Measurements from ENCODE around the gene KIT.

The KIT gene

DNA sequence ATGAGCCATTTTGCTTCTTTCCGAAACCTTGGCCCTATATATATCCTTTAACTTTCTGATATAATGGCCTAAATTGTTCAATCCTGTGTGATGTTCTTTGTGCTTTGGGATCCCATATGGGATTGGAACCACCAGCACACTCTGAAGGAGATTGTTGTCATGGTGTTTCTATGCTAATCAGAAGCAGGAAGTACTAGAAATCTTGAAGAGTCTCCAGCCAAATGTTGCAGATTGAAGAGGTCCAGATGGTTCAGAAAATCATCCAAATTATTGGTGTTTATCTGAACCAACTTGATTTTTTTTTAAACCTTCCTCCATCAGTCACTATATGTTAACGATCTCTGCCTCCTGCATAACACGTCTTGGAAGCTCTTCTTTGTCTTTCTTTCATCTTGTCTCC lies 72.8 kb downstream of the KIT start:
- DNase-seq (ENCODE audit: insufficient read length) (no peak), FAIRE-seq (no peak)
- no peak for TF ChIP-seq POLR2AphosphoS5 (IDR thresholded peaks at IDR 0.05; ENCODE audit: low read depth, low read length)
- no peak for TF ChIP-seq TAF1 (IDR thresholded peaks at IDR 0.05; ENCODE audit: borderline replicate concordance, low read depth, low read length)
- TF ChIP-seq POLR2A (IDR thresholded peaks at IDR 0.05; ENCODE audit: low read depth, low read length), result no peak

DNA sequence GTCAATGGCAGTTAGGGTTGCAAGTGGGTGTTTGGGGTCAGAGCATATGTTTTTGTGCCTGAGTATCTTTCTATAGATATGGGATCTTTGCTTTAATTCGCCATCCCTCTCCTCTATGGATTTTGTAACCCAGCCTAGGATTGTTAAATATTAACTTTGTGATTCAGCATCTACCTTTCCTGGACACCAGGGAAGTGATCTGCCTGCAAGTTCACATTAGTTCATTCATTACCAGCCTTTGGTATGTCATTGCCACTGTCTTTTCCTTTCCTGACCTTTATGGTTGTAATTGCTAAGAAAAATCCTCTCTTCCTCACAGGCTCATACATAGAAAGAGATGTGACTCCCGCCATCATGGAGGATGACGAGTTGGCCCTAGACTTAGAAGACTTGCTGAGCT lies 73.8 kb downstream of the KIT start:
- TF ChIP-seq TAF1 (IDR thresholded peaks at IDR 0.05; ENCODE audit: borderline replicate concordance, low read depth, low read length) (no peak), POLR2AphosphoS5 (IDR thresholded peaks at IDR 0.05; ENCODE audit: low read depth, low read length) (no peak), POLR2A (IDR thresholded peaks at IDR 0.05; ENCODE audit: low read depth, low read length) (no peak)
- FAIRE-seq, result no peak
- DNase-seq (ENCODE audit: insufficient read length), result no peak

DNA sequence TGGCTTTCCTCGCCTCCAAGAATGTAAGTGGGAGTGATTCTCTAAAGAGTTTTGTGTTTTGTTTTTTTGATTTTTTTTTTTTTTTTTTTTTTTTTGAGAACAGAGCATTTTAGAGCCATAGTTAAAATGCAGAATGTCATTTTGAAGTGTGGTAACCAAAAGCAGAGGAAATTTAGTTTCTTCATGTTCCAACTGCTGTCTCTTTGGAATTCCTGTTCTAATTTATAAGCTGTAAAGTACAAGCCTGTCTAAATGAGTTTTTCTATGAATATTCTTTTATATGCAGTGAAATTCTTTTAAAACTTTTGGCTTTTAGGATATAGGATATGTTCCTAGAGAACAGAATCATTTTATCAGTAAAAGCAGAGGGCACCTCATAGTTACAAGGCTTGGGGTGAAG lies 74.2 kb downstream of the KIT start:
- TF ChIP-seq POLR2AphosphoS5 (IDR thresholded peaks at IDR 0.05; ENCODE audit: low read depth, low read length), result no peak
- TF ChIP-seq TAF1 (IDR thresholded peaks at IDR 0.05; ENCODE audit: borderline replicate concordance, low read depth, low read length), result no peak
- TF ChIP-seq POLR2A (IDR thresholded peaks at IDR 0.05; ENCODE audit: low read depth, low read length), result no peak
- no peak for FAIRE-seq
- no peak for DNase-seq (ENCODE audit: insufficient read length)

DNA sequence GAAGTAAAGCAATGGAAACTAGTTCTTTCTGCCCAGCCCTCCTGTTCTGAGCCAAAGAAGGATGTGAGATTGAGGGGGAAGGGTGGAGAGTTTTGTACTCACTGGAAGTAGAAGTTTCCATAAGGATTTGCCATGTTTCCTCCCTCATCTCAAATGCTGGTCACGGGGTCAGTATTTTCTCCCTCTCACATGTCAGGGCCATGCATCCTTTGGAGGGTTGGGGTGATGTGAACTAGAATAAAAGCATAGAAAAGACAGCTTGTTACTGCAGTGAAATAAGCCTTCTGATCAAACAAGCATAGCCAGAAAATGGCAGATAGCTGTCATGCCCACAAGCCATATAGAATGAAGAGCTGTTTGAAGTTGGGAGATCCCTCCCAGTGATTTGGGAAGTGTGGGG lies 79.7 kb downstream of the KIT start:
- DNase-seq (ENCODE audit: insufficient read length), result no peak
- no peak for FAIRE-seq
- TF ChIP-seq TAF1 (IDR thresholded peaks at IDR 0.05; ENCODE audit: borderline replicate concordance, low read depth, low read length) (no peak), POLR2AphosphoS5 (IDR thresholded peaks at IDR 0.05; ENCODE audit: low read depth, low read length) (no peak), POLR2A (IDR thresholded peaks at IDR 0.05; ENCODE audit: low read depth, low read length) (no peak)

DNA sequence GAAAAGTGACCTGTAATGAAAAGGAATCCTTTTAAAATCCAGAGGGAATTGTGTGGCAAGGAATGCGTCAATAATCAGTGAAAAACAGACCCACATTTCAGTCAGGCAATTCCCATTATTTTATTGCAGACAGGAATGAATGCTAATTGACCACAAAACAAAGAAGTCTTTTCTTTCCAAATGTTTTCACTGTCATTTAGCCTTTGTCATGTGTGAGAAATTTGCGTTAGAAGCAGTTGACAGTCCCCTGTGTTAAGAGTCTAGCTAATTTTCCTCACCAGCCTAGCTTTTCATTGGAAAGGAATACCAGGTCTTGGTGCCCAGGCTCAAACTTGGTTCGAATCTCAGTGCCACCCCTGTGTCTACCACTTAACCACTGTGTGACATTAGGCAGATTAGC lies 83.4 kb downstream of the KIT start:
- TF ChIP-seq POLR2A (IDR thresholded peaks at IDR 0.05; ENCODE audit: low read depth, low read length), result no peak
- TF ChIP-seq POLR2AphosphoS5 (IDR thresholded peaks at IDR 0.05; ENCODE audit: low read depth, low read length), result no peak
- TF ChIP-seq TAF1 (IDR thresholded peaks at IDR 0.05; ENCODE audit: borderline replicate concordance, low read depth, low read length), result no peak
- FAIRE-seq (no peak), DNase-seq (ENCODE audit: insufficient read length) (no peak)

DNA sequence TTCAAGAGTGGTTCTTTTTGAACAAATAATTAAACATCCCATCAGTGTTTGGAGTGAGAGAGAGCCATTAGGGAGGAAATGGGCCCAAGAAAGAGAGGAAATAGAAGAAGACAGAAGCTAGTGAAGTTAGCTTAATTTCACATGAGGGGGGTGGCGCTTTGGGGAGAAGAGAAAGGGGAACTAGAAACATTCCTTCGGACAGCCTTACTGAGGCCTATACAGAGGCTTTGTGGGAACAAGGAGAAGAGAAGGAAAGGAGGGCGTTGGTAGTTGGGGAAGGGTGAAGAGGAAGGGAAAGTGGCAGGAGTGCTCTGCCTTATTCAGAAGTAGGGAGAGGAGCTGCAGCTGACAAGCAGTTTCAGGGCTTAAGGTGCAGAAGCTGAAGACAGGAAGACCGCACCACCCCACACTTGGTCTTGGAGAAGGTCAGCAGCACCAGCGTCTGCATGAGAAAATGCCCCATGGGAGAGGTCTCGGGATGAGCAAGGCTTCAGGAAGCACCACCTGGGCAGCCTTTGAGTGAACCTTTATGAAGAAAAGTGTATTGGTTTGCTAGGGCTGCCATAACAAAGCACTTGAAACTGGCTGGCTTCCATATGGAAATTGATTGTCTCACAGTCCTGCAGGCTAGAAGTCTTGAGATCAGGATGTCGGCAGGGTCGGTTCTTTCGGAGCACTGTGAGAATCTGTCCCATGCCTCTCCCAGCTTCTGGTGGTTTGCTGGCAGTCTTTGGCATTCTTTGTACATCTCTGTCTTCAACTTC lies 85.1 kb downstream of the KIT start:
- no peak for DNase-seq (ENCODE audit: insufficient read length)
- FAIRE-seq, result no peak
- TF ChIP-seq POLR2AphosphoS5 (IDR thresholded peaks at IDR 0.05; ENCODE audit: low read depth, low read length), result no peak
- TF ChIP-seq TAF1 (IDR thresholded peaks at IDR 0.05; ENCODE audit: borderline replicate concordance, low read depth, low read length), result no peak
- TF ChIP-seq POLR2A (IDR thresholded peaks at IDR 0.05; ENCODE audit: low read depth, low read length), result no peak

DNA sequence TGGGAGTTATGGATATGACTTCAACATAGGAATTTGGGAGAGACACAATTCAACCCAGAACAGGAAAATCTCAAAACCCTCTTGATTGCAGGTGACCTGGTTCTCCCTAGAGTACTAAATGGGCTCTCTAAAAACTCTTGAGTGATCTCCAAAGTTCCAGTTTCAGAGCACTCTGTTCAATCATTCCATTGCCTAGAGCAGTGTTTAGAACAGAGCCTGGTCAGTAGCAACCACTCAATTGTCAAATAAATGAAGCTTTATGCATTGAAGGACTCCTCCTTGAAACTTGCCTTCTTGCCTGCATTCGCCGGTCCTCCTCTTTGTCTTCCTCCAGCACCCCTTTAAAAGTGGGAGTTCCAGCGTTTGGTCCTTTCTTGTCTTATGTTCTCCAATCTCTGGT lies 85.8 kb downstream of the KIT start:
- DNase-seq (ENCODE audit: insufficient read length) (no peak), FAIRE-seq (no peak)
- no peak for TF ChIP-seq POLR2A (IDR thresholded peaks at IDR 0.05; ENCODE audit: low read depth, low read length)
- no peak for TF ChIP-seq TAF1 (IDR thresholded peaks at IDR 0.05; ENCODE audit: borderline replicate concordance, low read depth, low read length)
- no peak for TF ChIP-seq POLR2AphosphoS5 (IDR thresholded peaks at IDR 0.05; ENCODE audit: low read depth, low read length)

DNA sequence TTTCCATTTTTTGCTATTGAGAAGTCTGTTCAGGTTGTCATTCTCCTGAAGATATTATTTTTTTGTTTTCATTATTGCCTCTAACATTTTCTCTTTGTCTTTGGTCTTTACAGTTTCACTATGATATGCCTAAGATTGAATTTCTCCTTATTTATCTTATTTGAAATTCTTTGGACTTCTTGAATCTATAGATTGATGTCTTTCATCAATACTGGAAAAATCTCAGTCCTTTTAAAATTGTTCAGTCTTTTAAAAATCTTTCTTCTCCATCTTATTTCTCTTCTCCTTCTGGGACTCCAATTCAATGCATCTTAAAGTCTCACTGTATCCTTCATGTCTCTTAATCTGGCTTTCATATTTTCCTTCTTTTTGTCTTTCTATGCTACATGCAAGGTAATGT lies 86.7 kb downstream of the KIT start:
- DNase-seq (ENCODE audit: insufficient read length) (no peak), FAIRE-seq (no peak)
- TF ChIP-seq TAF1 (IDR thresholded peaks at IDR 0.05; ENCODE audit: borderline replicate concordance, low read depth, low read length), result no peak
- TF ChIP-seq POLR2AphosphoS5 (IDR thresholded peaks at IDR 0.05; ENCODE audit: low read depth, low read length), result no peak
- no peak for TF ChIP-seq POLR2A (IDR thresholded peaks at IDR 0.05; ENCODE audit: low read depth, low read length)

DNA sequence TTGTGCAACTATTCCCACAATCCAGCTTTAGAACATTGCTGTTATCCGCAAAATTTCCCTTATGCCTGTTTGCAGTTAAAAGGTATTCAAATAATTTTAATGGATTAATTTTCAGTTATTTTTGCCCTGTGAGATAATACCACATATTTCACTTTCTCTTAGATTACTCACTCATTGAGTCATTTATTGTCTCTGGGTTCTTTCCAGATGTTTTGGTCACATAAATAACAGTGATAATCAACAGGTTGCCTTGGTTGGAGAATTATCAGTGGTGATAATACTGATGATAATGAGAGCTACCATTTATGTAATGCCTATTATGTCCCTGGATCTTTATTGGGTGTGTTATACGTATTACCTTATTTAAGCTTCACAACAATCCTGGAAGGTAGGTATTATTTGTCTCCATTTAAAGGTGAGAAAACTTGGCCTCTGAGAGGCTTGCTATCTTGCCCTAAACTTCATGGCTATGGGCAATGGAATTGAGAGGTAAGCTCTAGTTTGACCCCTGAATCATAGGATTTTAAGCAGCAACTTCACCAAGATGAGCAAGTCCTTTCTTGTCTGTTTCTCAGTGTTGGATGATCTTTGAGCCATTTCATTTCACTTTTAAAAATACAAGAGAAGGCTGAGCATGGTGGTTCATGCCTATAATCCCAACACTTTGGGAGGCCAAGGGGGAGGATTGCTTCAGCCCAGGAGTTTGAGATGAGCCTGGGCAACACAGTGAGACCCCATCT lies 87.4 kb downstream of the KIT start:
- no peak for FAIRE-seq
- TF ChIP-seq TAF1 (IDR thresholded peaks at IDR 0.05; ENCODE audit: borderline replicate concordance, low read depth, low read length) (no peak), POLR2A (IDR thresholded peaks at IDR 0.05; ENCODE audit: low read depth, low read length) (no peak), POLR2AphosphoS5 (IDR thresholded peaks at IDR 0.05; ENCODE audit: low read depth, low read length) (no peak)
- no peak for DNase-seq (ENCODE audit: insufficient read length)

DNA sequence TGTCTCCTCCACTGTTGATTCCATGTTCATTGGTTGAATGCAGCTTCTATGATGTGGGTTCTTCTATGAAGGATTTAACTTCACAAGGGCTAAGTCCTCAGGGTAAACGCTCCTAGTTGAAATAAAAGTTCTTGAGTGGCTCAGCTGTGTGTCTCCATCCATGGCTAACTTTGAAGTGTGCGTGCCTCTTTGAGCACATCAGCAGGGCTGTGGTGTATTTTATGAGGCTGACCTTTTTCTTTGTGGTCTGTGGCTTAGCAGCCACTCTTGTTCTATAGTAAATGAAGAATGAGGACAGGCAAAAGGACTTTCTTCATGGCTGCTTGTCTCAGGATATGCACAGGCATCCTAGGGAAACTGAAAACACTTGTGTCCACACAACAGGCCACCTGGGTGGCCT lies 88.5 kb downstream of the KIT start:
- TF ChIP-seq TAF1 (IDR thresholded peaks at IDR 0.05; ENCODE audit: borderline replicate concordance, low read depth, low read length) (no peak), POLR2A (IDR thresholded peaks at IDR 0.05; ENCODE audit: low read depth, low read length) (no peak), POLR2AphosphoS5 (IDR thresholded peaks at IDR 0.05; ENCODE audit: low read depth, low read length) (no peak)
- FAIRE-seq (no peak), DNase-seq (ENCODE audit: insufficient read length) (no peak)

DNA sequence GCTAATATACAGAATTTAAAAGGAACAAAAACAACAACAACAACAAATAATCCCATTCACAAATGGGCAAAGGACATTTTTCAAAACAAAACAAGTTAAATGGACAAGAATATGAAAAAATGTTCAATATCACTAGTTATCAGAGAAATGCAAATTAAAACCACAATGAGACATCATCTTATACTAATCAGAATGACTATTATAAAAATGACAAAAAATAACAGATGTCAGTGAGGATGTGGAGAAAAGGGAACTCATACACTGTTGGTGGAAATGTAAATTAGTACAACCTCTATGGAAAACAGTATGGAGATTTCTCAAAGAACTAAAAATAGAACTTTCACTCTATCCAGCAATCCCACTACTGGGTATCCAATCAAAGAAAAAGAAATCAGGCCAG lies 92.6 kb downstream of the KIT start:
- FAIRE-seq, result no peak
- TF ChIP-seq POLR2AphosphoS5 (IDR thresholded peaks at IDR 0.05; ENCODE audit: low read depth, low read length) (no peak), POLR2A (IDR thresholded peaks at IDR 0.05; ENCODE audit: low read depth, low read length) (no peak), TAF1 (IDR thresholded peaks at IDR 0.05; ENCODE audit: borderline replicate concordance, low read depth, low read length) (no peak)
- no peak for DNase-seq (ENCODE audit: insufficient read length)

DNA sequence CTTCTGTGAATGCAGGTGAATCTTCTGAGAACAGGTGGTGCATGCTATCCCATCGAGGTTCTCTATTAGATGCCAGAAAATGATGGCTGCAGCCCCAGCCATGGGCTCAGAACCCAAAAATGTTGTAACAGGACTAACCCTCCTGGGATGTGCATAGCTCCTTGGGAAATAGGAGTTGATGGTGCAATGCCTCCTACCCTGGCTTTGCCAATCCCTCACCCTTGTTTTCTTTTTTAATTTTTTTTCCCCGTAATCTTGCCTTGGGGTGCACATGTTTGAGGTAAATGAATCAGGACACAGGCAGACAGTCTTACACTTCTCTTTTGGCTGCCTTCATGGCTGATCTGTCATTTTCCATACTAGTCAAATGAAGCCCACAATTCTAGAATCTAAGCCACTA lies 96.6 kb downstream of the KIT start:
- FAIRE-seq, result no peak
- no peak for TF ChIP-seq TAF1 (IDR thresholded peaks at IDR 0.05; ENCODE audit: borderline replicate concordance, low read depth, low read length)
- no peak for TF ChIP-seq POLR2A (IDR thresholded peaks at IDR 0.05; ENCODE audit: low read depth, low read length)
- TF ChIP-seq POLR2AphosphoS5 (IDR thresholded peaks at IDR 0.05; ENCODE audit: low read depth, low read length), result no peak
- DNase-seq (ENCODE audit: insufficient read length), result no peak

All from GM12892 (cell line).